ENCODE data around the gene SORCS2.

SORCS2 gene

GRCh38 chr4:7725951-7726350 lies 533.6 kb downstream of the SORCS2 start:
- no peak for DNase-seq

GRCh38 chr4:7726665-7727413 lies 534.5 kb downstream of the SORCS2 start:
- DNase-seq = no peak

- no peak for DNase-seq
Observed at GRCh38 chr4:7727749-7728148, 535.4 kb downstream of the SORCS2 start.

GRCh38 chr4:7731437-7731836 lies 539.1 kb downstream of the SORCS2 start:
- DNase-seq = no peak

GRCh38 chr4:7732263-7732662 lies 539.9 kb downstream of the SORCS2 start:
- no peak for DNase-seq

- DNase-seq = no peak
Observed at GRCh38 chr4:7733201-7733600, 540.9 kb downstream of the SORCS2 start.

- DNase-seq = no peak
Observed at GRCh38 chr4:7733801-7734650, 541.7 kb downstream of the SORCS2 start.

GRCh38 chr4:7734651-7735260 lies 542.4 kb downstream of the SORCS2 start:
- DNase-seq = no peak

GRCh38 chr4:7735395-7735794 lies 543.1 kb downstream of the SORCS2 start:
- no peak for DNase-seq

- no peak for DNase-seq
Observed at GRCh38 chr4:7735961-7736360, 543.6 kb downstream of the SORCS2 start.

- DNase-seq = no peak
Observed at GRCh38 chr4:7736436-7737267, 544.3 kb downstream of the SORCS2 start.

- no peak for DNase-seq
Observed at GRCh38 chr4:7737268-7737645, 544.9 kb downstream of the SORCS2 start.

GRCh38 chr4:7737752-7738457 lies 545.6 kb downstream of the SORCS2 start:
- no peak for DNase-seq

GRCh38 chr4:7738458-7739076 lies 546.2 kb downstream of the SORCS2 start:
- no peak for DNase-seq

- no peak for DNase-seq
Observed at GRCh38 chr4:7739077-7739917, 547.0 kb downstream of the SORCS2 start.

- no peak for DNase-seq
Observed at GRCh38 chr4:7739918-7740865, 547.9 kb downstream of the SORCS2 start.

- DNase-seq = no peak
Observed at GRCh38 chr4:7740866-7741525, 548.7 kb downstream of the SORCS2 start.

- no peak for DNase-seq
Observed at GRCh38 chr4:7741946-7742806, 549.8 kb downstream of the SORCS2 start.
